ENCODE measurements around the gene PTPN14. TPM values are rescaled to one million over a fixed set of nuclear protein-coding genes. Genes with fewer than 3 reads are reported as not detected.

PTPN14 gene
- total and polyA plus RNA-seq, 2 of the 4 experiments (the other 2 are of a cell fraction): 21.5 to 31.7 TPM

- H3K9me1 ChIP-seq (ENCODE audit: insufficient read depth, low read length): peaks cover 10% of the 10 kb centered on the region
- H3K4ac ChIP-seq (ENCODE audit: low read depth, low read length): peak overlapping the region; percentile 81
- ChIA-PET CTCF (interaction anchor here (0.5 to 0.7 kb wide), 2 partner anchors 11 to 164 kb away, joined by 3 to 4 read pairs; no protein-coding TSS in a partner anchor), POLR2A (ENCODE audit: unreplicated experiment) (no interaction called here)
- peak overlapping the region; percentile 79; the same call in 1 of the 2 replicates for H3K14ac ChIP-seq (replicated peaks; ENCODE audit: low read depth, low read length)
- no peak overlapping the region for H3K4me3 ChIP-seq (ENCODE audit: insufficient read depth, low read depth, low read length)
- peak overlapping the region; percentile 87 for H2AK5ac ChIP-seq (ENCODE audit: low read depth, low read length)
- peak overlapping the region; percentile 38 for H4K5ac ChIP-seq (ENCODE audit: low read depth, low read length)
- intact Hi-C loops (cut with micrococcal nuclease) (loop anchor here (5.0 kb wide), 1 partner anchor 174 kb away; the partner anchor contains the start of gene PTPN14), dilution Hi-C loops (cut with HindIII; ENCODE audit: low sequenced_read_pairs, unreplicated experiment) (no loop called here), in situ Hi-C loops (cut with MboI; ENCODE audit: low sequenced_read_pairs) (no loop called here)
- peak overlapping the region; percentile 73; the same call in 1 of the 2 replicates for H3K23ac ChIP-seq (ENCODE audit: low read depth, low read length)
- H2BK15ac ChIP-seq (ENCODE audit: low read depth, low read length): peak overlapping the region; percentile 35; the same call in 2 of the 3 replicates
- H3K36me3 ChIP-seq (ENCODE audit: control insufficient read depth, insufficient read depth, low read length): peaks cover 38% of the 10 kb centered on the region
- peak overlapping the region; percentile 76; the same call in 1 of the 2 replicates for H3K27ac ChIP-seq (ENCODE audit: insufficient read depth, low read length)
- H2AFZ ChIP-seq (replicated peaks; ENCODE audit: low read length, poor library complexity): peak overlapping the region; percentile 61
- peak overlapping the region; percentile 63 for H3K18ac ChIP-seq (ENCODE audit: low read depth, low read length)
- peak overlapping the region; percentile 89 for H2BK120ac ChIP-seq (ENCODE audit: low read depth, low read length)
- no peaks in the 10 kb centered on the region for H4K20me1 ChIP-seq (ENCODE audit: insufficient read depth, low read length)
- peak overlapping the region; percentile 63 for H2BK5ac ChIP-seq (ENCODE audit: low read depth, low read length, poor library complexity, severe bottlenecking)
- H3K9me3 ChIP-seq (ENCODE audit: control insufficient read depth, insufficient read depth, low read length): no peaks in the 10 kb centered on the region
- no peak overlapping the region for H3K9ac ChIP-seq (ENCODE audit: low read depth, low read length)
- peak; percentile 89 for ATAC-seq (ENCODE audit: low read depth)
- H3K27me3 ChIP-seq (ENCODE audit: control insufficient read depth, insufficient read depth, low read length): no peaks in the 10 kb centered on the region
- peak overlapping the region; percentile 90 for H2BK20ac ChIP-seq (ENCODE audit: low read depth, low read length)
- peak; percentile 64; the same call in 1 of the 2 replicates for TF ChIP-seq BHLHE40 (IDR thresholded peaks at IDR 0.05; ENCODE audit: low read depth, low read length)
- peak; percentile 13; the same call in 1 of the 2 replicates for TF ChIP-seq SMC3 (IDR thresholded peaks at IDR 0.05; ENCODE audit: low read depth, low read length)
- TF ChIP-seq MXI1 (IDR thresholded peaks at IDR 0.05; ENCODE audit: borderline replicate concordance, low read depth, low read length): 0 out of 2 replicates have a peak, but pooled peaks have one; percentile 42
- 0 out of 2 replicates have a peak, but pooled peaks have one; percentile 29 for TF ChIP-seq CEBPB (IDR thresholded peaks at IDR 0.05; ENCODE audit: low read depth, low read length)
- no peak for TF ChIP-seq NFE2L2 (IDR thresholded peaks at IDR 0.05; ENCODE audit: low read depth, low read length)
- no peak for TF ChIP-seq RCOR1 (IDR thresholded peaks at IDR 0.05; ENCODE audit: insufficient replicate concordance, low read length)
- TF ChIP-seq RAD21 (IDR thresholded peaks at IDR 0.05; ENCODE audit: low read length): no peak
- peak; percentile 80 for DNase-seq
- no peak overlapping the region for H3K4me2 ChIP-seq (ENCODE audit: low read depth, low read length)
- H4K8ac ChIP-seq (ENCODE audit: low read depth in 2 of 2, low read length in 2 of 2): peak overlapping the region in 1 of 2 experiments; percentile 63; a peak in 2 of 4 replicates
- H3K56ac ChIP-seq (ENCODE audit: extremely low read depth, insufficient read depth, low read length): peak overlapping the region; percentile 63; the same call in 1 of the 2 replicates
- H3K79me1 ChIP-seq (ENCODE audit: low read depth in 1 of 2, low read length in 2 of 2): peaks cover 30 to 42% of the 10 kb centered on the region in 2 experiments
- H3K4me1 ChIP-seq (ENCODE audit: control insufficient read depth, insufficient read depth, low read length): peaks cover 13% of the 10 kb centered on the region
- no TSS peak for BruUV-seq (replicated peaks)
- H2AK9ac ChIP-seq (replicated peaks; ENCODE audit: low read depth, low read length, poor library complexity): peak overlapping the region; percentile 23
- H4K91ac ChIP-seq (ENCODE audit: insufficient read depth, low read depth, low read length): peak overlapping the region; percentile 70
- WGBS, 2 experiments (ENCODE audit: extremely low coverage in 2 of 2, insufficient read length in 1 of 2): no CpG with 5 or more reads among the region's 9 CpGs
Observed at GRCh38 chr1:214377886-214378285, 173.5 kb downstream of the PTPN14 start.

All from IMR-90 (cell line).